HG02973 (cell line): ENCODE measurements around the gene CDK14.

Source experiments
- ATAC-seq: cut with Tn5 transposase; IDR thresholded peaks from one replicate; pipeline ENCODE4 v1.9.1; 2021; ENCODE audit warnings: moderate library complexity; ENCODE audit not compliant: unreplicated experiment

Gene CDK14

DNA sequence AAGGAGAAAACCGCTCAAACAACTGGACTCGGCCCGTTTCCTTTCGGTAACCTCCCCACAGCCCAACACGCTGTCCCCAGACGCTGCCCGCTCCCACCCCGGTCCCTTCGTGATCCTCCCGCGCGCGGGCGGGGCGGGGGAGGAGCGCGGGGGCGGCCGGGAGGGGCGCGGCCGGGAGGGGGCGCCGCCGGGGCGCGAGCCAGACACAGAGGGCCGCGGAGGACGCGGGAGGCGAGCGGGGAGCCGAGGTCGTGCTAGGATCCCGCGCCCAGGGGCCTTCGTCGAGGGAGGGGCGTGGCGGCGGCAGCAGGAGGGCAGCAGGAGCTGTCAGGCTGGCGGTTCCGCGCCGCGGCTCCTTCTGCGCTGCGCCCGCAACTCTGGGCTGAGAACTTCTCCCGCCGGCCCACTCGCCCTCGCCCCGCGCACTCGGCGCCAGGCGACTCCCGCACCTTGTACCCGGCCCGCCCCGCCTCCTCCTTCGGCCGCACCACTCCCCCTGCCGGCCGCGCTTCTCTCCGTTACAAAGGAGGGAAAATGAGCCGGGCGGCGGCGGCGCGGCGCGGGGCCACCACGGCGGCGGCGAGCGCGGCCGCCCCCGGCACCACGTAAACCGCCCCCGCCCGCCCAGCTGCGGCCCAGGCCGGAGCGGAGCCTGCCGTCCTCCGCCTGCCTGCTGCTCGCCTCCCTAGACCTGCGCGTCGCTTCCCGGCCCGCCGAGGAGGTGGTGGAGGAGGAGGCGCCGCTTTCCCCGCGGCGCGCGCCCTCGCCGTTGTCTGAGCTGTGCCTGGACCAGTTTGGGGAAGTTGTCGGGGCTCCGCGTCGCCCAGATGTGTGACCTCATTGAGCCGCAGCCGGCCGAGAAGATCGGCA lies at the start of gene CDK14:
Gene CDK14 (plus strand): TSS at position 521 of the 870 bp plus-strand sequence. CDS start 307 bp downstream, at position 828.
- peak; percentile 75 for ATAC-seq

DNA sequence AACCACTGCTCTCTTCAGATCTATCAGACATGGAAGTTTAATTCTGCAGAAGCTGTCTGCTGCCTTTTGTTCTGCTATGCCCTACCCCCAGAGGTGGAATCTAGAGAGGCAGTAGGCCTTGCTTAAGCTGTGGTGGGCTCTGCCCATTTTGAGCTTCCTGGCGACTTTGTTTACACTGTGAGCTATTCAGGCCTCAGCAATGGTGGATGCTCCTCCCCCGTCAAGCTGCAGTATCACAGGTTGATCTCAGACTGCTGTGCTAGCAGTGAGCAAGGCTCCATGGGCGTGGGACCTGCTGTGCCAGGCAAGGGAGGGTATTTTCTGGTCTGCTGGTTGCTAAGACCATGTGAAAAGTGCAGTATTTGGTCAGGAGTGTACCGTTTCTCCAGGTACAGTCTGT lies 45.1 kb upstream of the CDK14 start:
- no peak for ATAC-seq

DNA sequence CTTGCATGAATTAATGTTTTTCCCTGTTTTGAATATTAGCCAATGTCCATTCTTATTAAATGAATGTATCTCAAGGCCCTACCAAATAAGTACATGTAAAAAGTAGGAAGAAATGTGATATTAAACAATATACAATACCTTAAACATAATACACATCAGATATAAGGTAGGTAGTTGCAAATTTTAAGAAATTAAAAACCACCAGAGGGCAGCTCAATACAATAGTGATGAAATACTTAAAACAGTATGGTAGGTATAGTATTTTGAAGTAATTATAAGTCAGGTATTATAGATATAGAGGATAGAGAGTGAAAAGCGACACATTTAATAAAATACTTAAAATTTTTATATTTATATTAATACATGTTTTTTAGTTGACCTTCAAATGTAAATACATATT lies 43.6 kb upstream of the CDK14 start:
- ATAC-seq = no peak

DNA sequence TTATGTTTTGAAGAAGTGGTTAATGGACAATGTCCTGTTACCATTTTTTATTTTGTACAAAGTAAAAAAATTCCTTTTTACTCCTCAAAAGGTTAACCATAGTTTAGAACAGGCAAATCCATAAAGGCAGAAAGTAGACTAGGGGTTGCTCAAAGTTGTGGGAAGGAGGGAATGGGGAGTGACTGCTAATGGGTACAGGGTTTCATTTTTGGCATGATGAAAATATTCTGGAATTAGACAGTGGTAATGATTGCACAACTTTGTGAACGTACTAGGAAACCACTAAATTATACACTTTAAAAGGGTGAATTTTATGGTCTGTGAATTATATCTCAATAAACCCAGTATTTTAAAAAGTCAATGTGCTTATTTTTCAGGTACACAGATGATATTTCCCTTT lies 35.4 kb upstream of the CDK14 start:
- ATAC-seq = no peak

GRCh38 chr7:90563286-90563685 lies 32.8 kb upstream of the CDK14 start:
- no peak for ATAC-seq

GRCh38 chr7:90564455-90564854 lies 31.7 kb upstream of the CDK14 start:
- ATAC-seq = no peak

- no peak for ATAC-seq
Observed at GRCh38 chr7:90568213-90568612, 27.9 kb upstream of the CDK14 start.

GRCh38 chr7:90569368-90569767 lies 26.8 kb upstream of the CDK14 start:
- no peak for ATAC-seq

DNA sequence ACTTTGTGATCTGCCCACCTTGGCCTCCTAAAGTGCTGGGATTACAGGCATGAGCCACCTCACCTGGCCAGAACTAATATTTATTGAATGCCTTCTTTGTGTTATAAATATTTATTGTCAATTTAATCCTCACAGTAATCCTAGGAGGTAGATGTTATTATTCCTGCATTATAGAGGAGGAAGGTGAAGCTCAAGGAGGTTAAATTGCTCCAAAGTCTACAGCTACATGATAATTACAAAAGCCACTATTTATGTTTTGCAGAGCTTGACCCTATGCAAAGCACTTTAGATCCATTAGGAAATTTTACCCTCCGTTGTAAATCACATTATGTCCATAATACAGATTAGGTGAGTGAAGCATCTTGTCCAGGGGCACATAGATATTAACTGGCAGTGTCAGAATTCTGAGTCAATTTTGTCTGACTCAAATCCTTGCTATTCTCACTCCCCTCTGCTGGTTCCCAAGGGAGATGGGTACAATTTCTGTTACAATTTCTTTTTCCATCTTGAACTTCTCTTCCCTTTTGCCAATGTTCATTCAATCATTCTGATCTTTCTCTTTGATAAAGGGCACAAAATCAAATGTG lies 25.7 kb upstream of the CDK14 start:
- ATAC-seq = no peak

DNA sequence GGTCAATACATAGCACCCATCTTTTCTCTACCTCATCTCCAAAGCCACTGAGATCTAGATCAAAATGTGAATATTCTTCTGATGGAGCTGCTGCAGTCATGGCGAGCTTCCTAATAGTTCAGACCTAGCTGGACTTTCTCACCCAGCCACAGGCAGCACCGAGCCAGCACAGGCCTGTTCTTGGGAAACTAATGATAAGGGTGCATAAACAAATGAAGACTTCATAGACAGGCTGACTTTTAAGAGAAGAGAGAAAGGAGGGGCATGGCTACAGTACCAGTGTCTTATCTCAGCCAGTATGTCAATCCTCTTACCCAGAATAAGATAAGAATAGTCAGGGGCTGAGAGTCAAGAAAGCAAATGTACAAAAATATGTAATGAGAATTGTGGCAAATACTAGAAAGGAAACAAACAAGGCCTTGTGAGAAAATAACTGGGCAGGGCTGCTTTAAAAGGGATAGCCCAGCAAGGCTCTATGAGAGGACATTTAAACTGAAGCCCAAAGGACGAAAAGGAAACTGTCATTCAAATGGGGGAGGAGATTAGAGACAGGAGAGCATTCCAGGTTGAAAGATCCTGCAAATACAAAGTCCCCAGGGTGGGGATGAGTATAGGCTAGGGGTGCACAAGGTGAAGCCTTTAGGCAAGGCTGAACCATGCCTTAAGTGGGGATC lies 21.8 kb upstream of the CDK14 start:
- ATAC-seq = no peak

DNA sequence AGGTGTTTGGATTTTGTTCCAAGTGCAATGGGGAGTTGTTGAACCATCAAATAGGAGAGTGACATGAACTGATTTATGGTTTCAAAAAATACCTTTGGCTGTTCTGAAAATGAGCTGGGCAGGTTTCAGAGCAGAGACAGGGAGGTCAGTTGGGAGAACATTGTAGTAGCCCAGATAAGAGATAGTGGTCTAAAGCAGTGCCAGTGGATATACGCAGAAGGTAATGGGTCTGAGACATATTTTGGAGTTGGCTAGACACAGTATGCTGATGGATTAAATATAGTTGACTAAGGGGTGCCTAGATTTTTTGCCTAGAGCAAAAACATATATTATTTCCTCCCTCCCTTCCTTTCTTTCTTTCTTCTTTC lies 21.3 kb upstream of the CDK14 start:
- no peak for ATAC-seq

- ATAC-seq = no peak
Observed at GRCh38 chr7:90579181-90579688, 16.9 kb upstream of the CDK14 start.

DNA sequence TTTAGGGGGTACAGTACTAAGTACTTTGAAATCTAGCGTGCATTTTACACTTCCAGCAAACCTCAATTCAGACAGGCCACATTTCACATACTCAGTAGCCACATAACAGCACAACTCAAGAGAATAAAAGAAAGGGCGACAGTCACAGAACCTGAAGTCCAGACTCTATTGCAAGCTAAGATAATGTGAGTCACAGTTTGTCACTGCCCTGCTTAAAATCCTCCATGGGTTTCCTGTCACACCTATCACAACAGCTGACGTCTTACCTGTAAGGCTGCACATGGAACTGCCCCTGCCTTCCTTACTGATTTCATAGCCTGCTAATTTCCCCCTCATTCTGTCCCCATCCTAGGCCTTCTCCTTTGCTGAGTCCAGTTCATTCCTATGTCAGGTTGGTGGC lies 16.1 kb upstream of the CDK14 start:
- no peak for ATAC-seq

DNA sequence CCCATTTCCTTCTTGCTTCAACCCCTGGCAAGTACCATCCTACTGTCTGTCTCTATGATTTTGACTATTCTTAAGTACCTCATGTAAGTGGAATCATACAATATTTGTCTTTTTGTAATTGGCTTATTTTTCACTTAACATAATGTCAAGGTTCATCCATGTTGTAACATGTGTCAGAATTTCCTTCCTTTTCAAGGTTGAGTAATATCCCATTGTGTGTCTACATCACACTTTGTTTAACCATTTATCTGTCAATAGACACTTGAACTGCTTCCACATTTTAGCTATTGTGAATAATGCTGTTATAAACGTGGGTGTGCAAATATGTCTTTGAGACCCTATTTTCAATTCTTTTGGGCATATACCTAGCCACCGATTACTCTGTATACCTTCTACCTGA lies 14.0 kb upstream of the CDK14 start:
- no peak for ATAC-seq

DNA sequence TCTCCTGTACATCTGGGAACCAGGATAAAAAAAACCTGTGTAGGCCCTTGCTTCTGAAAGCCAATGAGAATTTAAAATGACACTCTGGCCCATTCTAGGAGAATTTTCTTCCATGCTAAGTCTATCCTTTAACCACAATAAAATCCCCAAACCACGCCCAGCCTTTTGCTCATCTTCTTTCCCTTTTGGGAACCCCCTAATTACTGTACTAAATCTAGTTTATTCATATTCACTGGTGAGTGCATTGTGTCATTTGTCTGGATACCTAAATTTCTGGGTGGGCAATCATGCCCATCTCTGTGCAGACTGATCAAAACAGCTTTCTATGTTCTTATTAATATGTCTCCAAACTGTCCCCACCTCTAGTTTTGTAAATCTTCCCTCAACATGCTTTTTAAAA lies 11.7 kb upstream of the CDK14 start:
- ATAC-seq = no peak

GRCh38 chr7:90586091-90586490 lies 10.0 kb upstream of the CDK14 start:
- ATAC-seq = no peak

GRCh38 chr7:90587766-90588165 lies 8.4 kb upstream of the CDK14 start:
- no peak for ATAC-seq

GRCh38 chr7:90592033-90592432 lies 4.1 kb upstream of the CDK14 start:
- no peak for ATAC-seq

GRCh38 chr7:90593205-90593604 lies 2.9 kb upstream of the CDK14 start:
- no peak for ATAC-seq

DNA sequence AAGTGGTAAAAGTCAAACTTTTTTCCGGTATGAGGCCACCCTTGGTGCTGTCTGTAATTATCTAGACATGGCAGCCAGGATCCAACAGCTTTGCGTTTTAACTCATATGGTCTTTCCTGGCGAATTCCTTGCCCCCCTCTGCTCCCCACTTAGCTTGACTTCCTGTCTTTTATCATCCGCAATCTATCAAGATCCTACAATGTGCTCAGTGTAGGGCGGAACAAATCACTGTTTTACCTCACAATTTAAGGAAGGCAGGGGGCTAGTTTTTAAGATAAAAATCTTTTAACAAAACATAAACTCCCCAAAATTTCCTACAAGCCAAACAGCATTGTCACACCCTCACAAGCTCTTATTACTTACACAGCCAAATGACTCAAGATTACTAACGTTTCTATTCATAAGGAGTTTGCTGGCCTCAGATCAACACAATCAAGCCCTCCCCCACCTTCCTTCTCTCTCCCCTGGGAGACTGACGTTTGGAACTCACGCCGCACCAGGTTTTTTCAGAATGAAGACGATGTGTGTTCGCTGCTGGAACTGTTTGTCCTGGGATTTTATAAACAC lies 1.3 kb upstream of the CDK14 start:
- ATAC-seq = no peak

GRCh38 chr7:90595342-90595800 lies 750 bp upstream of the CDK14 start:
- ATAC-seq = no peak
